ENCODE results near the gene EFCAB6.

GRCh38 chr22:43818981-43819380 is 6.9 kb upstream of the EFCAB6 start:
- no peak for TF ChIP-seq CTCF (IDR thresholded peaks at IDR 0.05; ENCODE audit: borderline replicate concordance, extremely low read depth, low read length, poor library complexity, severe bottlenecking)
- TF ChIP-seq EZH2 (IDR thresholded peaks at IDR 0.05; ENCODE audit: borderline replicate concordance, low read depth, low read length, severe bottlenecking), result no peak
